SIG-M5 treated with dmso at 0.1 percent for 504 hours (cell line): ENCODE results near the gene ZCCHC24.

Experiments used
- DNase-seq: peaks from one replicate; lab custom pipeline; 2025; ENCODE audit not compliant: unreplicated experiment; lab: John Stamatoyannopoulos, UW

Gene ZCCHC24

GRCh38 chr10:79412516-79412915, 32.9 kb downstream of the ZCCHC24 start:
- no peak for DNase-seq

GRCh38 chr10:79411546-79412495, 33.6 kb downstream of the ZCCHC24 start:
- DNase-seq, result no peak

- DNase-seq, result no peak
Observed at GRCh38 chr10:79410315-79411094, 34.9 kb downstream of the ZCCHC24 start.

- DNase-seq, result no peak
Observed at GRCh38 chr10:79409726-79410085, 35.7 kb downstream of the ZCCHC24 start.

- no peak for DNase-seq
Observed at GRCh38 chr10:79409038-79409725, 36.2 kb downstream of the ZCCHC24 start.

GRCh38 chr10:79407811-79408795, 37.3 kb downstream of the ZCCHC24 start:
- no peak for DNase-seq

GRCh38 chr10:79407423-79407796, 38.0 kb downstream of the ZCCHC24 start:
- no peak for DNase-seq

GRCh38 chr10:79406683-79407422, 38.6 kb downstream of the ZCCHC24 start:
- no peak for DNase-seq

GRCh38 chr10:79405995-79406515, 39.4 kb downstream of the ZCCHC24 start:
- no peak for DNase-seq

GRCh38 chr10:79405221-79405994, 40.0 kb downstream of the ZCCHC24 start:
- no peak for DNase-seq

GRCh38 chr10:79404690-79405131, 40.7 kb downstream of the ZCCHC24 start:
- DNase-seq, result no peak

- DNase-seq, result no peak
Observed at GRCh38 chr10:79404231-79404609, 41.2 kb downstream of the ZCCHC24 start.

- no peak for DNase-seq
Observed at GRCh38 chr10:79403441-79404230, 41.8 kb downstream of the ZCCHC24 start.

- DNase-seq, result no peak
Observed at GRCh38 chr10:79402951-79403350, 42.5 kb downstream of the ZCCHC24 start.

- DNase-seq, result no peak
Observed at GRCh38 chr10:79402625-79402946, 42.8 kb downstream of the ZCCHC24 start.

- DNase-seq, result no peak
Observed at GRCh38 chr10:79401015-79401921, 44.2 kb downstream of the ZCCHC24 start.
